Measurements from ENCODE around the gene CPT1B. TPM values are rescaled to one million over a fixed set of nuclear protein-coding genes. Genes with fewer than 3 reads are reported as not detected.

Gene CPT1B
- total RNA-seq, 5 donors from 2014 or later (not counting 1 experiment from before 2014, with no cell fraction given) = 61.9 to 113 (median 94.5) TPM

DNA sequence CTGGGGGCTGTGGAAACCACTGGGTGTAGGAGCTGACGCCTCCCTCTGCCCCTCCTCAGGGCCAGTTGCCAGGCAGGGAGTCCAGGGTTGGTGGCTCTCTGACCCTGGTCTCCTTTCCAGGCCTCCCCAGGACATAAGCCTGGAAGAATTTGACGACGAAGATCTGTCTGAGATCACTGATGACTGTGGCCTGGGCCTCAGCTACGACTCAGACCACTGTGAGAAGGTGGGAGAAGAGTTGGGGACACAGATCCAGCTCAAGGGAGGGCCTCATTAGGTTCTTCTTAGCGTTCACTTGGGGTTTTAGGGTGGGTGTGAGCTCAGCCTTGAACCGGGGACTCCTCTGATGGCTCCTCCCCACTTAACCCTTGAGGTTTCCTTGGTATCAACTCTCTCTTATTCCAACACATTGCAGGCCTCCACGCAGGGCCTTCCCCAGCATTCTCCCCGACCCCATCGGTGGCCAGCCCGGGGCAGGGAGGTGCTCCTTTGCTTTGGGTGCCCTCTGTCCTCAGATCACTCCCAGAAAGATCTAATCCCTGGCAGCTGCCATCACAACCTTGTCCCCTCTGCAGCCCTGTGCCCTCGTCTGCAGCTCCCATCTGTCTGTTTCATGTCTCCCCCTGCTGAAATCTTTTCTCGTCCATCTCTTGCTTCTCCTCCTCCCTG is 23.6 kb upstream of the CPT1B start:
- Histone ChIP-seq H3K36me3 (ENCODE audit: control insufficient read depth in 2 of 2, extremely low read depth in 1 of 2, insufficient read depth in 1 of 2, low read length in 1 of 2) (no peaks in the 10 kb centered on the region), H3K27ac (ENCODE audit: low read length) (no peak overlapping the region), H3K4me1 (ENCODE audit: control insufficient read depth in 1 of 2, extremely low read depth in 1 of 2, insufficient read depth in 2 of 2, low read length in 2 of 2) (peaks cover 0 to 8% of the 10 kb centered on the region in 2 experiments), H3K9me3 (no peaks in the 10 kb centered on the region), H3K27me3 (replicated peaks in 1 of 2; ENCODE audit: control insufficient read depth in 2 of 2, extremely low read depth in 1 of 2, insufficient read depth in 2 of 2, low read length in 1 of 2) (peaks cover 10 to 76% of the 10 kb centered on the region in 2 experiments), H3K4me3 (ENCODE audit: control insufficient read depth in 1 of 2, extremely low read depth in 1 of 2, low read length in 1 of 2) (no peak overlapping the region)
- Mint-ChIP-seq H3K36me3 (peaks cover 8% of the 10 kb centered on the region), H3K4me1 (peaks cover 10 to 17% (median 10%) of the 10 kb centered on the region in 3 donors), H3K4me3 (peak overlapping the region; percentile 69 to 70 (median 69)), H3K27ac (peak overlapping the region in 1 of 2 donors; percentile 45), H3K27me3 (peaks cover 21 to 53% of the 10 kb centered on the region in 2 donors), H3K9me3 (no peaks in the 10 kb centered on the region)
- ChIA-PET CTCF (no interaction called here), POLR2A (no interaction called here)
- no peak for ATAC-seq (replicated peaks in 1 of 4)
- DNase-seq = no peak
- WGBS (ENCODE audit: insufficient coverage) = 64% methylated on average over 9 of the region's 12 CpGs

DNA sequence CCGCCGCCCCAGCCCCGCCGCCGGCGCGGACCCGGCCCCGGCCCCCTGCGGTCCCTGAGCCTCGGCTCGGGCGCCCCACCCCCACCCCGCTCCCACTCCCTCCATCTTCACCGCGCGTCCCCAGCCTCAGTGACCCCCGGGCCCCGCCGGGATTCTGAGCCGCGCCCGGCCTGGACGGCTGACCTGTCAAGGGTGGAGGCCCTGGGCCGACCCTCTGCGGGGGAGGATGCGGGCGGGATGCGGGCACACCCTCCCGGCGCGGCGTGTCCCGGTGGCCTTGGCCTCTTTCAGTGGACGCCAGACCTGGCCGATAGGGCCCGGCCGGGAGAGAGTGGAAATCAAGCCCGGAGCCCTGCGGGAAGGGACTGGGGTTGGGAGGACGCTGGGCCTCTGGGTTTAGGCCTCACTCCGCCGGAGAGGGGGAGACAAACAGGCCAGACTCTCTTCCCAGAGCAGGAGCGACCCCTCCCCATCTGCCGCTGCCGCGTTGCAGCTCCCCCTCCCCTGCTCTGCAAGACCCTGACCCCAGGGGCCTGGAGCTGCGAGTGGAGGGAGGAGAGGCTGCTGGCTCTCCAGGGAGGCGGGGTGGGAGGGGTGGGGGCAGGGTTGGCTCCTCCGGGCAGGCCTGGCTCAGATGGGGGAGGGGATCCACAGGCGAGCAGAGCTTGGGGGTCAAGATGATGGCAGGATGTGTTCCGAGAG is 22.9 kb upstream of the CPT1B start:
- H3K27ac ChIP-seq (ENCODE audit: low read length) = no peak overlapping the region
- Mint-ChIP-seq H3K4me3 (peak overlapping the region; percentile 69 to 70 (median 69)), H3K36me3 (peaks cover 14% of the 10 kb centered on the region), H3K27me3 (peaks cover 21 to 47% of the 10 kb centered on the region in 2 donors), H3K4me1 (peaks cover 10 to 17% (median 10%) of the 10 kb centered on the region in 3 donors), H3K27ac (no peak overlapping the region), H3K9me3 (no peaks in the 10 kb centered on the region)
- POLR2A ChIA-PET = no interaction called here
- no peak overlapping the region for H3K4me3 ChIP-seq (ENCODE audit: control insufficient read depth in 1 of 2, extremely low read depth in 1 of 2, low read length in 1 of 2)
- H3K36me3 ChIP-seq (ENCODE audit: control insufficient read depth in 2 of 2, extremely low read depth in 1 of 2, insufficient read depth in 1 of 2, low read length in 1 of 2) = no peaks in the 10 kb centered on the region
- peaks cover 0 to 8% of the 10 kb centered on the region in 2 experiments for H3K4me1 ChIP-seq (ENCODE audit: control insufficient read depth in 1 of 2, extremely low read depth in 1 of 2, insufficient read depth in 2 of 2, low read length in 2 of 2)
- peaks cover 10 to 69% of the 10 kb centered on the region in 2 experiments for H3K27me3 ChIP-seq (replicated peaks in 1 of 2; ENCODE audit: control insufficient read depth in 2 of 2, extremely low read depth in 1 of 2, insufficient read depth in 2 of 2, low read length in 1 of 2)
- DNase-seq (no peak), ATAC-seq (replicated peaks in 1 of 4) (no peak)
- CTCF ChIA-PET = no interaction called here
- WGBS (ENCODE audit: insufficient coverage) = 12% methylated on average over 28 of the region's 52 CpGs
- H3K9me3 ChIP-seq = no peaks in the 10 kb centered on the region

DNA sequence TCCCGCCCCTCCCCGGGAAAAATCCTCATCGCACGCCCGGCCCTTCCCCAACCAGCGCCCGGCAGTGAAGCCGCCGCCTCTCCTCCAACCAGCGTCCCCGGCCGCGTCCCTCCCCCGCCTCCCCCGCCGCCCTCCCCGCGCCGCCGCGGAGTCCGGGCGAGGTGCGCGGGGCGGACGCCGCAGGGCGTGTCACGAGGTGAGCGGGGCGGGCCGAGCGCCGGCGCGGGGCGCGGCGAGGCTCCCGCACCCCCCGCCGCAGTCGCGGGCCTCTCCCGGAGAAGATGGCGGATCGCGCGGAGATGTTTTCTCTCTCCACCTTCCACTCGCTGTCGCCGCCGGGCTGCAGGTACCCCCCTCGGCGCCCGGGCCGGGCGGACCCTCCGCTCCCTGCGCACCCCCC is 22.3 kb upstream of the CPT1B start, which contains the start of gene MAPK8IP2:
MAPK8IP2 (plus strand) TSS at position 256 of the 400 bp plus-strand sequence; CDS start at position 282, 26 bp downstream.
- peak in 3 of 4 experiments; percentile 37 to 54 (median 51) for ATAC-seq (replicated peaks in 1 of 4)
- Mint-ChIP-seq H3K36me3 (peaks cover 14% of the 10 kb centered on the region), H3K4me1 (peaks cover 10 to 17% (median 10%) of the 10 kb centered on the region in 3 donors), H3K9me3 (no peaks in the 10 kb centered on the region), H3K27ac (peak within 1 kb of the TSS in 1 of 2 donors; percentile 31), H3K27me3 (peaks cover 21 to 42% of the 10 kb centered on the region in 2 donors), H3K4me3 (peak within 1 kb of the TSS; percentile 69 to 70 (median 69))
- ChIA-PET POLR2A (no interaction called here), CTCF (interaction anchor here in 1 of 2 donors (0.9 kb wide), 1 partner anchor 24 kb away, joined by 3 read pairs; no protein-coding TSS in a partner anchor)
- H3K9me3 ChIP-seq = no peaks in the 10 kb centered on the region
- peaks cover 10 to 63% of the 10 kb centered on the region in 2 experiments for H3K27me3 ChIP-seq (replicated peaks in 1 of 2; ENCODE audit: control insufficient read depth in 2 of 2, extremely low read depth in 1 of 2, insufficient read depth in 2 of 2, low read length in 1 of 2)
- DNase-seq = no peak
- peaks cover 0 to 8% of the 10 kb centered on the region in 2 experiments for H3K4me1 ChIP-seq (ENCODE audit: control insufficient read depth in 1 of 2, extremely low read depth in 1 of 2, insufficient read depth in 2 of 2, low read length in 2 of 2)
- no peaks in the 10 kb centered on the region for H3K36me3 ChIP-seq (ENCODE audit: control insufficient read depth in 2 of 2, extremely low read depth in 1 of 2, insufficient read depth in 1 of 2, low read length in 1 of 2)
- H3K27ac ChIP-seq (ENCODE audit: low read length) = no peak within 1 kb of the TSS
- 0% methylated on average over 19 of the region's 61 CpGs for WGBS (ENCODE audit: insufficient coverage)
- peak within 1 kb of the TSS in 1 of 2 donors; percentile 23 for H3K4me3 ChIP-seq (ENCODE audit: control insufficient read depth in 1 of 2, extremely low read depth in 1 of 2, low read length in 1 of 2)

DNA sequence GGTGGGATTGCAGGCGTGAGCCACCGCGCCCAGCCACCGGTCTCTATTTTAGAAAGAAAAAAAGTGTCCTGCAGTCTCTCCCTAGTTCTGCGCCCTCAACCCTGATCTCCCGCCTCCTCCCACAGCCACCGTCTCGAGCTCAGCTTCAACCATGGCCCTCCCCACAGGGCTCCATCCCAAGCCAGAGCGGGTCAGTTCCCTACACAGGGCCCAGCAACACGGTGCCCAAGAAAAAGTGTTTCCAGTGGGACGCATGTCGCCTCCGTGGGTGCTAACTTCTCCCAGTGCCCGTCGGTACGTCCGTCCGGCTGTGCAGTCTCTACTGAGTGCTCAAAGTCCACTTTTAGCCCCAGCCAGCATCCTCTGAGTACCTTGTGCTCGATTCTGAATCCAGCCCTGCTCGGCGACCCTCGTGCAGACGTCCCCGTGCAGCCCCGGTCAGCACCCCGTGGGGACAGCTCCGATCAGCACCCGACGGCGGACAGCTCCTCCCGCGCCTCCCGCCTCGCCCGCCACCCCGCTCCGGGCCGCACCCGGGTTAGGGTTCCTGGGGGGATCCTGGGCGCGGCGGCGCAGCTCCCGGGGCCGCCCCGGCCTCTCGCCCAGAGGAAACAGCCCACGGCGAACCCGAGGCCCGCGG is 21.7 kb upstream of the CPT1B start:
- ChIA-PET POLR2A (no interaction called here), CTCF (interaction anchor here in 1 of 2 donors (0.9 kb wide), 1 partner anchor 23 kb away, joined by 3 read pairs; no protein-coding TSS in a partner anchor)
- no peaks in the 10 kb centered on the region for H3K9me3 Mint-ChIP-seq
- Histone ChIP-seq H3K27me3 (replicated peaks in 1 of 2; ENCODE audit: control insufficient read depth in 2 of 2, extremely low read depth in 1 of 2, insufficient read depth in 2 of 2, low read length in 1 of 2) (peaks cover 10 to 57% of the 10 kb centered on the region in 2 experiments), H3K4me3 (ENCODE audit: control insufficient read depth in 1 of 2, extremely low read depth in 1 of 2, low read length in 1 of 2) (peak overlapping the region in 1 of 2 donors; percentile 23), H3K4me1 (ENCODE audit: control insufficient read depth in 1 of 2, extremely low read depth in 1 of 2, insufficient read depth in 2 of 2, low read length in 2 of 2) (peaks cover 0 to 8% of the 10 kb centered on the region in 2 experiments), H3K27ac (ENCODE audit: low read length) (no peak overlapping the region), H3K9me3 (no peaks in the 10 kb centered on the region), H3K36me3 (ENCODE audit: control insufficient read depth in 2 of 2, extremely low read depth in 1 of 2, insufficient read depth in 1 of 2, low read length in 1 of 2) (no peaks in the 10 kb centered on the region)
- peak; percentile 19 to 76 (median 60) for DNase-seq
- 14% methylated on average over 44 of the region's 52 CpGs for WGBS (ENCODE audit: insufficient coverage)
- ATAC-seq (replicated peaks in 1 of 4) = peak; percentile 82 to 93 (median 86)
- H3K27ac Mint-ChIP-seq = peak overlapping the region in 1 of 2 donors; percentile 31
- H3K4me3 Mint-ChIP-seq = peak overlapping the region; percentile 37 to 60 (median 56)
- peaks cover 10 to 17% (median 10%) of the 10 kb centered on the region in 3 donors for H3K4me1 Mint-ChIP-seq
- peaks cover 14% of the 10 kb centered on the region for H3K36me3 Mint-ChIP-seq
- H3K27me3 Mint-ChIP-seq = peaks cover 21 to 37% of the 10 kb centered on the region in 2 donors

DNA sequence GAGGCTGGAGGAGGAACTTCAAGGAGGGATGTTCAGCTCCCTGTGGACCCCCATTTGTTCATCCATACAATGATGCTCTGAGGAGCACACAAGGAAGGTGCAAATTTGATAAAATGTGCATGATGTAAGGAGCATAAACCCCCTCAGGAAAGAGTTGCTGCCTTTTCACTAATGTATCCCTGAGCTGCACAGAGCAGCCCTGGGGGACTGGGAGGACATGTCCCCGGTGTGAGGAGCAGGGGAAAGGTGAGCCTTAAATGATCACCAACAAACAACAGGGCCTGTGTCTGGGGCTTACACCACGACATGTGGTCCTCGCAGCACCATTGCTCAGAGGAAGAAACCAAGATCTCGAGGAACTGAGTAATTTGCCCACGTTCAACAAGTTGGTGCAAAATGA is 18.9 kb upstream of the CPT1B start:
- H3K4me3 ChIP-seq (ENCODE audit: control insufficient read depth in 1 of 2, extremely low read depth in 1 of 2, low read length in 1 of 2) = no peak overlapping the region
- Mint-ChIP-seq H3K4me3 (no peak overlapping the region), H3K4me1 (peaks cover 7 to 11% (median 8%) of the 10 kb centered on the region in 3 donors), H3K9me3 (no peaks in the 10 kb centered on the region), H3K36me3 (peaks cover 17% of the 10 kb centered on the region), H3K27ac (no peak overlapping the region), H3K27me3 (peaks cover 10 to 23% of the 10 kb centered on the region in 2 donors)
- 95% methylated on average over 4 of the region's 5 CpGs for WGBS (ENCODE audit: insufficient coverage)
- H3K4me1 ChIP-seq (ENCODE audit: control insufficient read depth in 1 of 2, extremely low read depth in 1 of 2, insufficient read depth in 2 of 2, low read length in 2 of 2) = peaks cover 0 to 8% of the 10 kb centered on the region in 2 experiments
- no peaks in the 10 kb centered on the region for H3K9me3 ChIP-seq
- H3K36me3 ChIP-seq (ENCODE audit: control insufficient read depth in 2 of 2, extremely low read depth in 1 of 2, insufficient read depth in 1 of 2, low read length in 1 of 2) = no peaks in the 10 kb centered on the region
- H3K27me3 ChIP-seq (replicated peaks in 1 of 2; ENCODE audit: control insufficient read depth in 2 of 2, extremely low read depth in 1 of 2, insufficient read depth in 2 of 2, low read length in 1 of 2) = peaks cover 2 to 37% of the 10 kb centered on the region in 2 experiments
- H3K27ac ChIP-seq (ENCODE audit: low read length) = no peak overlapping the region
- CTCF ChIA-PET = no interaction called here
- POLR2A ChIA-PET = no interaction called here
- no peak for ATAC-seq (replicated peaks in 1 of 4)
- DNase-seq = no peak

DNA sequence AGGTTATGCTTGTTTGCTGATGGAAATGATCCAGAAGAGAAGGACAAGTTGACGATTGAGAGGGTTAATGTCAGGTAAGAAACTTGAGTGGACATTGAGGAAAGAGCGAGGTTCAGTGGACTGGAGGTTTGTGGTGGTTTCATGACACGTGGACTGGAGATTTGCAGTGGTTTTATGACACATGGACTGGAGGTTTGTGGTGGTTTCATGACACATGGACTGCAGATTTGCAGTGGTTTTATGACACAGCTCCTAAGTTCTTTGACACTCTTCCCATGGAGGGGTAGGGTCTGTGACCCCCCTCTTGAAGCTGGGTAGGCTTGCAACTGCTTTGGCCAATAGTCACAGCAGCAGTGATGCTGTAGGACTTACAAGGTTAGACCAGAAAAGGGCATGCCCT is 17.0 kb upstream of the CPT1B start:
- Mint-ChIP-seq H3K27ac (no peak overlapping the region), H3K4me1 (peaks cover 5 to 6% (median 5%) of the 10 kb centered on the region in 3 donors), H3K9me3 (no peaks in the 10 kb centered on the region), H3K36me3 (peaks cover 25% of the 10 kb centered on the region), H3K27me3 (peaks cover 4 to 16% of the 10 kb centered on the region in 2 donors), H3K4me3 (no peak overlapping the region)
- Histone ChIP-seq H3K36me3 (ENCODE audit: control insufficient read depth in 2 of 2, extremely low read depth in 1 of 2, insufficient read depth in 1 of 2, low read length in 1 of 2) (no peaks in the 10 kb centered on the region), H3K27me3 (replicated peaks in 1 of 2; ENCODE audit: control insufficient read depth in 2 of 2, extremely low read depth in 1 of 2, insufficient read depth in 2 of 2, low read length in 1 of 2) (peaks cover 0 to 25% of the 10 kb centered on the region in 2 experiments), H3K9me3 (no peaks in the 10 kb centered on the region), H3K4me1 (ENCODE audit: control insufficient read depth in 1 of 2, extremely low read depth in 1 of 2, insufficient read depth in 2 of 2, low read length in 2 of 2) (peaks cover 0 to 4% of the 10 kb centered on the region in 2 experiments), H3K27ac (ENCODE audit: low read length) (no peak overlapping the region), H3K4me3 (ENCODE audit: control insufficient read depth in 1 of 2, extremely low read depth in 1 of 2, low read length in 1 of 2) (no peak overlapping the region)
- 74% methylated on average over 2 of the region's 3 CpGs for WGBS (ENCODE audit: insufficient coverage)
- ATAC-seq (replicated peaks in 1 of 4) (no peak), DNase-seq (no peak)
- POLR2A ChIA-PET = no interaction called here
- CTCF ChIA-PET = interaction anchor here in 1 of 2 donors (0.6 kb wide), 1 partner anchor 95 kb away, joined by 3 read pairs; no protein-coding TSS in a partner anchor

Measured in T-cell (primary cell).